CD4-positive, alpha-beta T cell treated with Interleukin-17A for 1 hour (primary cell): ENCODE measurements around the gene DCDC1.

ENCODE experiments used
- DNase-seq: peaks from one replicate; pipeline ENCODE4 v3.0.0-alpha.2; 2020

Gene DCDC1

GRCh38 chr11:31231601-31232000 is 137.9 kb downstream of the DCDC1 start:
- DNase-seq, result no peak

GRCh38 chr11:31218847-31219246 is 150.7 kb downstream of the DCDC1 start:
- DNase-seq, result no peak

GRCh38 chr11:31214372-31214771 is 155.2 kb downstream of the DCDC1 start:
- DNase-seq, result no peak

GRCh38 chr11:31199378-31199777 is 170.2 kb downstream of the DCDC1 start:
- DNase-seq, result no peak

GRCh38 chr11:31173926-31174680 is 195.4 kb downstream of the DCDC1 start:
- no peak for DNase-seq

GRCh38 chr11:31160504-31161422 is 208.8 kb downstream of the DCDC1 start:
- no peak for DNase-seq

- DNase-seq, result no peak
Observed at GRCh38 chr11:31150841-31151240, 218.7 kb downstream of the DCDC1 start.

- no peak for DNase-seq
Observed at GRCh38 chr11:31150011-31150410, 219.5 kb downstream of the DCDC1 start.

GRCh38 chr11:31141789-31142188 is 227.8 kb downstream of the DCDC1 start:
- DNase-seq, result no peak

GRCh38 chr11:31139479-31139878 is 230.1 kb downstream of the DCDC1 start:
- DNase-seq, result no peak

- no peak for DNase-seq
Observed at GRCh38 chr11:31132531-31133421, 236.8 kb downstream of the DCDC1 start.

- DNase-seq, result no peak
Observed at GRCh38 chr11:31131760-31132159, 237.8 kb downstream of the DCDC1 start.

- no peak for DNase-seq
Observed at GRCh38 chr11:31127290-31127689, 242.2 kb downstream of the DCDC1 start.

- DNase-seq, result no peak
Observed at GRCh38 chr11:31120428-31120827, 249.1 kb downstream of the DCDC1 start.

GRCh38 chr11:31118566-31118965 is 251.0 kb downstream of the DCDC1 start:
- no peak for DNase-seq

GRCh38 chr11:31117038-31117437 is 252.5 kb downstream of the DCDC1 start:
- DNase-seq, result no peak

- no peak for DNase-seq
Observed at GRCh38 chr11:31114442-31114841, 255.1 kb downstream of the DCDC1 start.

GRCh38 chr11:31110830-31111229 is 258.7 kb downstream of the DCDC1 start:
- no peak for DNase-seq

- no peak for DNase-seq
Observed at GRCh38 chr11:31109446-31109845, 260.1 kb downstream of the DCDC1 start.

- no peak for DNase-seq
Observed at GRCh38 chr11:31107649-31108048, 261.9 kb downstream of the DCDC1 start.

- DNase-seq, result peak; percentile 7
Observed at GRCh38 chr11:31106968-31107576, 262.5 kb downstream of the DCDC1 start.

- no peak for DNase-seq
Observed at GRCh38 chr11:31106326-31106725, 263.2 kb downstream of the DCDC1 start.

GRCh38 chr11:31102875-31103274 is 266.7 kb downstream of the DCDC1 start:
- DNase-seq, result no peak
